Trophoblast cell (in vitro differentiated cells and primary cell): ENCODE measurements around the gene AFMID.

Experiments
- DNase-seq, 2 donors: peaks; one replicate each; pipeline ENCODE4 v3.0.0-alpha.2; 2016
- H2AFZ ChIP-seq: 2 replicates; pipeline ENCODE4 v1.6.1; 2013; ENCODE audit warnings: low read length, moderate library complexity, mild to moderate bottlenecking; ENCODE audit not compliant: insufficient read depth, poor library complexity
- H2AK5ac ChIP-seq: 2 replicates; pipeline ENCODE4 v1.6.1; 2013; ENCODE audit warnings: mild to moderate bottlenecking, low read length
- H2BK120ac ChIP-seq: 2 replicates; pipeline ENCODE4 v1.6.1; 2013; ENCODE audit warnings: low read length, mild to moderate bottlenecking, moderate library complexity; ENCODE audit not compliant: insufficient read depth, poor library complexity
- H2BK12ac ChIP-seq: 2 replicates; pipeline ENCODE4 v1.6.1; 2013; ENCODE audit warnings: mild to moderate bottlenecking, low read length, moderate library complexity
- H2BK5ac ChIP-seq: 2 replicates; pipeline ENCODE4 v1.6.1; 2013; ENCODE audit warnings: low read length, low read depth, moderate library complexity, mild to moderate bottlenecking; ENCODE audit not compliant: poor library complexity
- H3K14ac ChIP-seq: 2 replicates; pipeline ENCODE4 v1.6.1; 2013; ENCODE audit warnings: mild to moderate bottlenecking, low read length
- H3K18ac ChIP-seq: 2 replicates; pipeline ENCODE4 v1.6.1; 2013; ENCODE audit warnings: mild to moderate bottlenecking, low read length
- H3K23ac ChIP-seq: 2 replicates; pipeline ENCODE4 v1.6.1; 2013; ENCODE audit warnings: low read length
- H3K27ac ChIP-seq: 2 replicates; pipeline ENCODE4 v1.5.1; 2013; ENCODE audit warnings: low read depth, mild to moderate bottlenecking, inconsistent platforms, low read length, moderate library complexity
- H3K27me3 ChIP-seq: 2 replicates; pipeline ENCODE4 v1.6.1; 2013; ENCODE audit warnings: inconsistent platforms, mild to moderate bottlenecking, low read length, moderate library complexity; ENCODE audit not compliant: insufficient read depth
- H3K36me3 ChIP-seq, 2 experiments: 1 replicate in 1 of 2; 2 replicates in 1 of 2; pipeline ENCODE4 v1.6.1; 2013; ENCODE audit warnings: low read length in 2 of 2, mild to moderate bottlenecking in 2 of 2, moderate library complexity in 1 of 2; ENCODE audit not compliant: insufficient read depth in 2 of 2, control insufficient read depth in 1 of 2
- H3K4ac ChIP-seq: 2 replicates; pipeline ENCODE4 v1.6.1; 2013; ENCODE audit warnings: low read depth, mild to moderate bottlenecking, low read length, moderate library complexity
- H3K4me1 ChIP-seq, 2 experiments: 1 replicate in 1 of 2; 2 replicates in 1 of 2; pipeline ENCODE4 v1.6.1; 2013; ENCODE audit warnings: low read length in 2 of 2, mild to moderate bottlenecking in 2 of 2, moderate library complexity in 1 of 2; ENCODE audit not compliant: insufficient read depth in 2 of 2, control insufficient read depth in 1 of 2
- H3K4me2 ChIP-seq: 2 replicates; pipeline ENCODE4 v1.6.1; 2013; ENCODE audit warnings: inconsistent platforms, mild to moderate bottlenecking, low read length, moderate library complexity
- H3K4me3 ChIP-seq: 2 replicates; pipeline ENCODE4 v1.5.1; 2013; ENCODE audit warnings: mild to moderate bottlenecking, low read depth, low read length, inconsistent platforms
- H3K79me1 ChIP-seq: one replicate; pipeline ENCODE4 v1.6.1; 2013; ENCODE audit warnings: low read length
- H3K79me2 ChIP-seq: 2 replicates; pipeline ENCODE4 v1.6.1; 2013; ENCODE audit warnings: low read length, mild to moderate bottlenecking; ENCODE audit not compliant: control insufficient read depth, insufficient read depth, poor library complexity
- H3K9ac ChIP-seq: 2 replicates; pipeline ENCODE4 v1.6.1; 2013; ENCODE audit warnings: mild to moderate bottlenecking, low read length
- H3K9me3 ChIP-seq: 2 replicates; pipeline ENCODE4 v1.6.1; 2013; ENCODE audit warnings: low read depth, mild to moderate bottlenecking, control low read depth, inconsistent platforms, low read length; ENCODE audit not compliant: insufficient read depth
- H4K12ac ChIP-seq: 2 replicates; pipeline ENCODE4 v1.6.1; 2013; ENCODE audit warnings: low read depth, mild to moderate bottlenecking, low read length, moderate library complexity
- H4K8ac ChIP-seq: 2 replicates; pipeline ENCODE4 v1.6.1; 2013; ENCODE audit warnings: low read depth, mild to moderate bottlenecking, low read length, moderate library complexity
- H4K91ac ChIP-seq: one replicate; pipeline ENCODE4 v1.6.1; 2013; ENCODE audit warnings: low read depth, mild to moderate bottlenecking, low read length, moderate library complexity
- WGBS: extraction: QIAGEN DNeasy Blood & Tissue Kit; methylation state at CpG from one replicate; pipeline ENCODE4 v1.1.7; 2013; ENCODE audit warnings: missing lambda C conversion rate; ENCODE audit not compliant: insufficient read length, insufficient coverage; ENCODE audit errors: extremely low coverage; 5-methylcytosine and 5-hydroxymethylcytosine counted together

The AFMID gene

GRCh38 chr17:78236362-78237127 lies 49.4 kb downstream of the AFMID start:
- Histone ChIP-seq H4K12ac (no peak overlapping the region), H2BK5ac (no peak overlapping the region), H2BK12ac (no peak overlapping the region), H4K8ac (no peak overlapping the region), H3K4ac (no peak overlapping the region), H3K36me3 (no peaks in the 10 kb centered on the region), H3K27me3 (peaks cover 9% of the 10 kb centered on the region), H3K27ac (no peak overlapping the region), H3K9ac (no peak overlapping the region), H3K79me2 (no peaks in the 10 kb centered on the region), H3K4me3 (no peak overlapping the region), H3K14ac (no peak overlapping the region), H3K23ac (no peak overlapping the region), H2AFZ (no peak overlapping the region), H3K4me2 (no peak overlapping the region), H3K4me1 (peaks cover 0 to 1% of the 10 kb centered on the region in 2 experiments), H2BK120ac (no peak overlapping the region), H3K79me1 (no peaks in the 10 kb centered on the region), H4K91ac (no peak overlapping the region), H3K9me3 (peaks cover 3% of the 10 kb centered on the region), H3K18ac (no peak overlapping the region), H2AK5ac (no peak overlapping the region)
- no CpG with 5 or more reads among the region's 20 CpGs for WGBS
- no peak for DNase-seq

GRCh38 chr17:78237401-78238012 lies 50.3 kb downstream of the AFMID start:
- Histone ChIP-seq H2AFZ (no peak overlapping the region), H3K9me3 (peaks cover 6% of the 10 kb centered on the region), H3K4ac (no peak overlapping the region), H3K23ac (no peak overlapping the region), H2BK12ac (no peak overlapping the region), H3K79me2 (no peaks in the 10 kb centered on the region), H2AK5ac (no peak overlapping the region), H3K4me2 (no peak overlapping the region), H2BK5ac (no peak overlapping the region), H3K27ac (no peak overlapping the region), H4K8ac (no peak overlapping the region), H3K4me1 (no peaks in the 10 kb centered on the region), H3K27me3 (peaks cover under 1% of the 10 kb centered on the region), H2BK120ac (no peak overlapping the region), H3K9ac (no peak overlapping the region), H4K12ac (no peak overlapping the region), H4K91ac (no peak overlapping the region), H3K36me3 (no peaks in the 10 kb centered on the region), H3K79me1 (no peaks in the 10 kb centered on the region), H3K18ac (no peak overlapping the region), H3K14ac (no peak overlapping the region), H3K4me3 (no peak overlapping the region)
- no CpG with 5 or more reads among the region's 11 CpGs for WGBS
- DNase-seq: no peak

GRCh38 chr17:78238823-78239488 lies 51.8 kb downstream of the AFMID start:
- H3K79me2 ChIP-seq: no peaks in the 10 kb centered on the region
- H2AFZ ChIP-seq: no peak overlapping the region
- H2BK12ac ChIP-seq: no peak overlapping the region
- no peaks in the 10 kb centered on the region for H3K36me3 ChIP-seq
- H3K18ac ChIP-seq: no peak overlapping the region
- H2BK120ac ChIP-seq: no peak overlapping the region
- H3K14ac ChIP-seq: no peak overlapping the region
- H3K4me1 ChIP-seq: no peaks in the 10 kb centered on the region
- no peak overlapping the region for H3K4ac ChIP-seq
- no peak overlapping the region for H3K27ac ChIP-seq
- H3K4me3 ChIP-seq: no peak overlapping the region
- H3K9ac ChIP-seq: no peak overlapping the region
- no peak overlapping the region for H3K4me2 ChIP-seq
- no peak overlapping the region for H4K8ac ChIP-seq
- no peak overlapping the region for H4K91ac ChIP-seq
- no peak overlapping the region for H2BK5ac ChIP-seq
- no peak overlapping the region for H2AK5ac ChIP-seq
- no peaks in the 10 kb centered on the region for H3K27me3 ChIP-seq
- no CpG with 5 or more reads among the region's 20 CpGs for WGBS
- H3K79me1 ChIP-seq: no peaks in the 10 kb centered on the region
- H3K23ac ChIP-seq: no peak overlapping the region
- no peak overlapping the region for H4K12ac ChIP-seq
- DNase-seq: no peak
- H3K9me3 ChIP-seq: peaks cover 6% of the 10 kb centered on the region

GRCh38 chr17:78239489-78239931 lies 52.3 kb downstream of the AFMID start:
- H4K91ac ChIP-seq: no peak overlapping the region
- H4K12ac ChIP-seq: no peak overlapping the region
- H3K23ac ChIP-seq: no peak overlapping the region
- H2AK5ac ChIP-seq: no peak overlapping the region
- no peak overlapping the region for H3K27ac ChIP-seq
- no peaks in the 10 kb centered on the region for H3K79me2 ChIP-seq
- no peak for DNase-seq
- no peak overlapping the region for H4K8ac ChIP-seq
- no peaks in the 10 kb centered on the region for H3K4me1 ChIP-seq
- no peak overlapping the region for H2BK5ac ChIP-seq
- H3K79me1 ChIP-seq: no peaks in the 10 kb centered on the region
- H3K27me3 ChIP-seq: no peaks in the 10 kb centered on the region
- H3K4ac ChIP-seq: no peak overlapping the region
- H2AFZ ChIP-seq: no peak overlapping the region
- H2BK12ac ChIP-seq: no peak overlapping the region
- no peak overlapping the region for H3K18ac ChIP-seq
- no peak overlapping the region for H3K4me2 ChIP-seq
- H3K4me3 ChIP-seq: no peak overlapping the region
- no peak overlapping the region for H3K9ac ChIP-seq
- no peak overlapping the region for H2BK120ac ChIP-seq
- no CpG with 5 or more reads among the region's 9 CpGs for WGBS
- no peaks in the 10 kb centered on the region for H3K36me3 ChIP-seq
- no peak overlapping the region for H3K14ac ChIP-seq
- peaks cover 6% of the 10 kb centered on the region for H3K9me3 ChIP-seq
